Activated CD4-positive, alpha-beta T cell treated with anti-CD3 and anti-CD28 coated beads for 1 hour (primary cell): Measurements from ENCODE around the gene FN3K.

Source experiments
- DNase-seq: peaks from one replicate; pipeline ENCODE4 v3.0.0-alpha.2; 2020

FN3K gene

DNA sequence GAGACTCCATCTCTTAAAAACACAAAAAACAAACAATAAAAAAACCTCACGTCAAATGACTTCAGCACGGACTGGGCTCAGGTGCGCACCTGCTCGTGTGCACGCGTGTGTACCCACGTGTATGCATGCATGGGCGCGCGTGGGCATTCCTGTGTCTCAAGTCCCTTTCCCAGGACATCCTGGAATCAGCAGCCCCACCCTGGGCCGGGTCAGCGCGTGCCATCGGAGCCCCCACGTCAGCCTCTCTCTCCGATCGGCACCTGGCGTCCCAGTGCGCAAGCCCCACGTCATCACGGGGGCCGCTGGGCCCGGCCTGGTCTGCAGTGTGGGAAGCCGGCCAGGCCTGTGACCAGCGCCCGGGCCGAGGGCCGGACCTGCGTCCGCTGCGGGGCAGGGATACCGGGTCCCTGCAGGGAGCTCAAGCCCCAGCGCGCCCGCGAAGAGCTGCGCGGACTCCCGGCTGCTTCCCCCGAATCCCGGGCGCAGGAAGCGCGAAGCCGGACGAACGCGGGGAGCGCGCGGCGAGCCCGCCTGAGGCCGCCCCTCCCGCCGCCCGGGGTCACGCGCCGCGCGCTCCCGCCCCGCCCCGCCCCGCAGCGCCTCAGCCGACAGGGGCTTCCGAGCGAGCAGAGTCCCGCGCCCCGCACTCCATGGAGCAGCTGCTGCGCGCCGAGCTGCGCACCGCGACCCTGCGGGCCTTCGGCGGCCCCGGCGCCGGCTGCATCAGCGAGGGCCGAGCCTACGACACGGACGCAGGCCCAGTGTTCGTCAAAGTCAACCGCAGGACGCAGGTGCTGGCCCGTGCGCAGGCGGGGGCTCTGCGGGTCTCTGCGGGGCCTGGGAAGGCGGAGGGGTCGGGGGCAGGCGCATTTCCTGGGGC, at the start of gene FN3K:
FN3K (plus strand) TSS at position 629 of the 880 bp plus-strand sequence; CDS start at position 651, 22 bp downstream.
- no peak for DNase-seq

DNA sequence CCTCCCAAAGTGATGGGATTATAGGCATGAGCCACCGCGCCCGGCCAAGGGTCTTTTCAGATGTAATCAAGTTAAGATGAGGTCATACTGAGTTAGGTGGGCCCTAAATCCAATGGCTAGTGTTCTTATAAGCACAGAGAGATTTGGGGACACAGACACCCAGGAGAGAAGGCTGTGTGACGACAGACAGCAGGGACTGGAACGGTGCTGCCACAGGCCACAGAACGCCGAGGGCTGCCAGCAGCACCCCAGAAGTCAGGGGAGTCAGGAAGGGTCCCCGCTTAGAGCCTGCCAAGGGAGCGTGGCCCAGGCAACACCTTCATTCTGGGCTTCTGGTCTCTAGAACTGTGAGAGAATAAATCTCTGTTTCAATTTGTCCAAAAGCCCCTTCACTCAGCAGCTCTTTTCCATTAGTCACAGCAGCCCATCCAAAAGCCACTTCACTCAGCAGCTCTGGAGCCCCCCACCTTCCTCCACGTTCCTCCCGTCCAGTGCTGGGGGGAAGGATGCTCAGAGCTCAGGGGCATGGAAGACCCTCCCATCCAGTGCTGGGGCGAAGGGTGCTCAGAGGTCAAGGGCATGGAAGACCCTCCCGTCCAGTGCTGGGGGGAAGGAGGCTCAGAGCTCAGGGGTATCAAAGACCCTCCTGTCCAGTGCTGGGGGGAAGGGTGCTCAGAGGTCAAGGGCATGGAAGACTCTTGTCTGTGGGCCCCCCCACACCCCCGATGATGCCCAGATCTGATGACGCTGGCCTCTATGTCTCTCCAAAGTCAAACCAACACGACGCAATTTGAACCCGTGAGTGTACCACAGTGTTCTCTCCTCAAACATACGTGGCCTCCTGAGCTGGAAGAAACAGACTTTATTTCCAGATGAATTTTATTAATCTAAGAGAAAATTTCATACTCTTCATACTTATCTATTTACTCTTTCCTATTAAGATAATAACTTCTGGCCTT, 48.8 kb upstream of the FN3K start:
- no peak for DNase-seq

DNA sequence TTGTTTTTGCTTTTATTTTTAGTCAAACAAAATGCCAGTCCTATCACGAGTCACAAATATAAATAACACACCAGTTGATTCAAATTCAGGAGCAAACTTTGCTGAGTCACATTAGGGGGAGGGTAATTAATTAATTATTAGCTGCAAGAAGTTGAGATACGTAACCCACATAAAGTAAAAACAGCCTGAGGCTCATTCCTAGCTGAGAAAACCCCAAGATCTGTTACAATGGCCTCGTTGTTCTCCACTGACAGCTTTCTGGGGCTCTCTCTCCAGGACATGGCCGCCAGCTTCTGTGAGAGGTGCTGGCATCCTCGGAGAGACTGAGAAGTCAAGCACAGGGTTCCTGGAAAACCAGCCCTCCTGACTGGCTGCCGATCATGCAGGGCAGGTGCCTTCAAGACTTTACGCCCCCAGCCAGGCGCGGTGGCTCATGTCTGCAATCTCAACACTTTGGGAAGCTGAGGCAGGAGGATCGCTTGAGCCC, 48.0 kb upstream of the FN3K start:
- DNase-seq: no peak

DNA sequence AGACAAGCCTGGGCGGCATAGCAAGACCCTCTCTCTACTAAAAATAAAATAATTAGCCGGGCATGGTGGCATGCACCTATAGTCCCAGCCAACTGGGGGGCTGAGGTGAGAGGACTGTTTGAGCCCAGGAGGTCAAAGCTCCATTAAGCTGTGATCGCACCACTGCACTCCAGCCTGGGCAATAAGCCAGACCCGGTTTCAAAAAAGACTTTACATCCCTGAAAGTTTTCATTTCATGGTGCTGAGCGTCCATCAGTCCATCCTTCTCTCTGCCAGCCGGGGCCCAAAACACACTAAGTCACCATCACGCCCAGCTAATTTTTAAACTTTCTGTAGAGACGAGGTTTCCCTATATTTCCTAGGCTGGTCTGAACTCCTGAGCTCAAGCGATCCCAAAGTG, 47.5 kb upstream of the FN3K start:
- DNase-seq: no peak

DNA sequence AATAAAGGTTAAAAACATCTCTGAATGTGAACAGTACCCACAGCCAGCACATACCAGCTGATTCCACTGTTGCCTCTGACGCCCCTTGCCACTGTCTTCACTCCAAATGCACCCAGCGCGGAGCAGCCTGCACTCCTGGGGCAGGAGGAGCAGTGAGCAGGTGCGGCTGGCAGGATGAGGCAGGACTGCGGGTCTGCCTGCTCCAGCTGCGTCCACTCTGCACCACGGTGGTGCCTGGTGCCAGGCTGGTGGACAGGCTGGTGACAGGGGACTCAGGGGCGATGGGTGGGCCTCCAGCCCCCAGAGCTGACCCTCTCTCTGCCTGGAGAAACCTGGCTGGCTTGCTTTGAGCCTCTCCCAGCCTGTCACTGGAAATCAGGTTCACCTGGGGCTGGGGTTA, 46.3 kb upstream of the FN3K start:
- no peak for DNase-seq

DNA sequence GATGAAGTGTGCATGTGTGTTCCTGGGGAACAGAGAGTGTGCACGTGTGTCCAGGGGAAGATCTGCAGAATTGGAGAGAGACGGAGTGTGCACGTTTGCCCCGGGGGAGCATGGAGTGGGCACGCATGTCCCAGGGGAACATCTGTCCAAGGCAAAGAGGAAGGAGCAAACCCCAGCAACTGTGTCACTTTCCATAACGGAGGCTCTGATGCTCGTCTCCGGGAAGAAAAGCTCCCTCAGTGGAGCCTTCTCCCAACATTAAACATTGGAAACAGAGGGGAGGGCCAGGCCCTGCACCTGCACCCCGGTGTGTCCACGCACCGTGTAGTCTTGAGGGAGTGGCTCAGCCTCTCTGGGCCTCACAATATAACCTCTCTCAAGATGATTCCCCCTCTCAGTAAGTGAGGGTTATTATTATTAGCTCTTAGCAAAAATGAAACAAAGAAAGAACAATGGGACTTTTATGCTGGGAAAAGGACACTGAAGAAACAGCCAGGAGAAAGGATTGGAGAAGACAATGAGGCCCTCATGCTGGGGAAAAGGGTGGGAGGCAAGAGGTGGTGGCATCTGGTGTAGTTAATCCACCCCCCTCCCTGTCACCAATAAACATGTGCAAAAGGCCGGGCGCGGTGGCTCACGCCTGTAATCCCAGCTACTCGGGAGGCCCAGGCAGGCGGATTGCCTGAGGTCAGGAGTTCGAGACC, 44.5 kb upstream of the FN3K start:
- DNase-seq: no peak

DNA sequence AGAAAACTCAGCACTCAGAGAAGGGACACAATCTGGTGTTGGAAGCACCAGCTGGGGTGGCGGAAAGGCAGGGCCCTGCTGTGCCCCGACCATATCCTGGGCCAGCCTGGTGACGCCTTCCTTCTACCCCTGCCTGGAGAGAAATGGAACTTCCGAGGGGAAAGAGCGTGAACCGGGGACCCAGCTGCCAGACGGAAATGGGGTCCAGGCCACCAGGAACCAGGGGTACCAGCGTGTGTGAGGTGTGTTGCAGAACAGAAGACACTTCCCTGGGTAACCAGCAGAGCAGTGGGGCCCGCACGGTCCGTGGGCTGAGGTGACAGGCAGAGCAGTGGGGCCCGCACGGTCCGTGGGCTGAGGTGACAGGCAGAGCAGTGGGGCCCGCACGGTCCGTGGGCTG, 43.7 kb upstream of the FN3K start:
- no peak for DNase-seq

DNA sequence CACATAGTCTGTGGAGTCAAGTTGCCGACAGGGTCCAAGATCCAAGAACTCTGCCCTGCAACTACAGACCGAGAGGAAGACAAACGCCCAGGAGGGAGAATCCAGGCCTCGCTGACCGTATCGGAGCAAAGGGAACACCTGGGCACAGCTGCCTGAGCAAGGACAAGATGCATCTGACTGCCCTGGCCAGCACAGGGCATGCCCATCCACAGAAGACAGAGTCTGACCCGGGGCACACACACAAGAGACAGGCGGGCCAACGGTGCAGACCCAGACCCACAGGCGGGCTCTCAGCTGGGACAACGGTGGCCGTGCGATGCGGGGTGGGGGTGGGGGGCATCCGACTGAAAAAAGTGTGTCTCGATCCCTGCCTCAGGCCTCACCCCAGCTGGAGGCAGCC, 43.1 kb upstream of the FN3K start:
- no peak for DNase-seq

DNA sequence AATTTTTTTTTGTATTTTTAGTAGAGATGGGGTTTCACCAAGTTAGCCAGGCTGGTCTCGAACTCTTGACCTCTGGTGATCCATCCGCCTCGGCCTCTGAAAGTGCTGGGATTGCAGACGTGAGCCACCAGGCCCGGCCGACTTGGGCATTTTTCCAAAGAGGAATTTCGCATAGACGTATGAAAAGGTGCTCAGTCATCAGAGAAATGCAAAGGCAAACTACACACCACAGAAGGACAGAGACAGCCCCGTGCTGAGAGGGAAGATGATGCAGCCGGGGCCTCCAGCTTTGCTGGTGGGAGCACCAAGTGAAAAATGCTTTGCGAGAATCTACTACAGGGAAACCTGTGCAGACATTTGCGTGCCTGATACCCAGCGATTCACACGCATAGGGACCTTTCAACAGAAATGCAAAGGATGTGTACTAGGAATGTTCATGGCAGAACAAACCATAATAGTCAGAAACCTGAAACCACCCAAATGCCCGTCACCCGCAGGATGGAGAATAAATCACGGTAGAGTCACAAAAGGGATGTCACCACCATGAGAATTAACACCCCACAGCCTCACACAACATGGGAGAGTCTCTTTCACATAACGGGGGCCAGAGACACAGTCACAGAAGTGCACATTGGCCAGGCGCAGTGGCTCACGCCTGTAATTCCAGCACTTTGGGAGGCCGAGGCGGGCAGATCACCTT, 42.1 kb upstream of the FN3K start:
- no peak for DNase-seq

DNA sequence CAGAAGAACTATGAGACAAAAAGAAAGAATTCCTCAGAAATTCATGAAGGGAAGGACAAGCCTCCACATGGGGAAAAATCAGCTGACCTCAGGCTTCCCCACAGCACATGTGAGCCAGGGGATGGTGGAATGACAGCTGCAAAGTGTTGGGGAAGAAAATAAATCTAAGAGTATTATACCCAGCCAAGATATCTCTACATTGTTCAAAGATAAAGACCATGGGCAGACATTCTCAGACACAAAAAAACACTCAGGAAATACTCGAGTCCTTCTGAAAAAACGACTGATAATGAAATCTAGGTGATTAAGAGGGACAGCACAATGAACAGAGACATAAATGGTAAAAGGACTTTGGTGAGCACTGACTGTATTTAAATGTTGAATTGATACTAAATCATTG, 40.8 kb upstream of the FN3K start:
- DNase-seq: no peak

DNA sequence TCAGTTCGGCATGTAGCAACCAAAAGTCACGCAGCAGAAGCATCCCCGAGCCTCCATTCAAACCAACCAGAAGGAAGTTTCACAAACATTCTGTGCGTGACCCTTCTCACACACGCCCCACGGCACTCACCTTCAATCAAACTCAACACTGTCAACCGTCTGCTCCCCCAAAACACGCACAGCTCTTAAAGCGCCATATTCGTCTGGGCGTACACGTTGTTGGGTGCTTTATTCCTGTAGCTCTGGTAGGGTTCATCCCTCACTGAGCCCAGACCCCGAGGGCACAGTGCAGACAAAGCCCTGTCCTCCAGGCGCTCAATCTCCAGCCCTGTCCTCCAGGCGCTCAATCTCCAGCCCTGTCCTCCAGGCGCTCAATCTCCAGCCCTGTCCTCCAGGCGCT, 39.2 kb upstream of the FN3K start:
- no peak for DNase-seq

DNA sequence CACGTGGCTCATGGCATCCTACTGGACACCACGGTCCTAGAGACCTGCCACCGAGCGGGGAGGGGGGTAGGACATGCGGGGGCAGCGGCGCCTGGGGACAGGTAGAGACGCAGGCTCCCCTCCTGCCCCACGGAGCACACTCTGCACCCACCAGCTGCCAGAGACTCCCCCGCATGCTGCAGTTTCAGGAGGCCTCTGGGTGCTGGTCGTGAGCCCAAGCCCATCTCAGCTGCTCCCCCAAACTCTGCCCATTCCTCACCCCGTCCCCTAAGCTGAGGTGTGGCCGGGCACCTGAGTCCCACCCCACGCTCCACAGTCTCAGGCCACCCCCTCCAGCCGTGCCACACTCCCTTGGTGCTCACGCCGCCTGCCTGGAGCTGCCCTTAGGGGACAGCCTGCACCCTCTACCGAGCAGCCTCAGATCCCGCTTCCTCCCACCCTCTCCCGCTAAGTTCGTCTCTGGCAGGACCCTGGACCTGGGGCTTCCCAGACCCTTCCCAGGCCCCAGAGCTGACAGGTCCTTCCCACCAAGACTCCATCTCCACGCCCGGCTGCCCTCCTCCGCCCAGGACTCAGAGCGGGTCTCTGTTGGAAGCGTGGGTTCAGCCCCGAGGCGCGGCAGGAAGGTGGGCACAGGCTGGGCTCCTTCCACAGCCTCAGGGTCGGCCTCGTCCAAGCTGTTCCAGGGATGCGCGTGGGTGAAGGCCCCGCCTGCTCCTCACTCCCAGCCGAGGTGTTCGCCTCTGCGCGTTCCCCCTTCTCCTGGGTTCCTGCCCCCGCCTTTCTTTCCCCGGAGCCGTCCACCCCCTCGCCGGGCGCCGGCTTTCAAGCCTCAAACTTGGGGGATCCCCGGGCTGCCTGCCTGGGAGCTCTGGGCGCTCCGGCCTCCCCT, 38.3 kb upstream of the FN3K start:
- DNase-seq: no peak

DNA sequence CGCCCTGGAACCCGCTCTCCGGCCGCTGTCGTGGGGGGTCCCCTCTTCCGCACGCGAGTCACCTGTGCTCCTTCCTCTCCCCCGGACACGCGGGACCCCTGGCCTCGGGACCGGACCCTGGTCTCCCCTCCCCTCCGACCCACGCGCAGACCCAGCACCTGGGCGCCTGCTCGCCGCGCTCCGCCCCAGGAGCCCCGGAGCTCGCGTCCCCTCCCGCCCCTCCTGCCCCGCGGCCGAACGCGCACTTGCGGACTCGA, 37.7 kb upstream of the FN3K start:
- no peak for DNase-seq

DNA sequence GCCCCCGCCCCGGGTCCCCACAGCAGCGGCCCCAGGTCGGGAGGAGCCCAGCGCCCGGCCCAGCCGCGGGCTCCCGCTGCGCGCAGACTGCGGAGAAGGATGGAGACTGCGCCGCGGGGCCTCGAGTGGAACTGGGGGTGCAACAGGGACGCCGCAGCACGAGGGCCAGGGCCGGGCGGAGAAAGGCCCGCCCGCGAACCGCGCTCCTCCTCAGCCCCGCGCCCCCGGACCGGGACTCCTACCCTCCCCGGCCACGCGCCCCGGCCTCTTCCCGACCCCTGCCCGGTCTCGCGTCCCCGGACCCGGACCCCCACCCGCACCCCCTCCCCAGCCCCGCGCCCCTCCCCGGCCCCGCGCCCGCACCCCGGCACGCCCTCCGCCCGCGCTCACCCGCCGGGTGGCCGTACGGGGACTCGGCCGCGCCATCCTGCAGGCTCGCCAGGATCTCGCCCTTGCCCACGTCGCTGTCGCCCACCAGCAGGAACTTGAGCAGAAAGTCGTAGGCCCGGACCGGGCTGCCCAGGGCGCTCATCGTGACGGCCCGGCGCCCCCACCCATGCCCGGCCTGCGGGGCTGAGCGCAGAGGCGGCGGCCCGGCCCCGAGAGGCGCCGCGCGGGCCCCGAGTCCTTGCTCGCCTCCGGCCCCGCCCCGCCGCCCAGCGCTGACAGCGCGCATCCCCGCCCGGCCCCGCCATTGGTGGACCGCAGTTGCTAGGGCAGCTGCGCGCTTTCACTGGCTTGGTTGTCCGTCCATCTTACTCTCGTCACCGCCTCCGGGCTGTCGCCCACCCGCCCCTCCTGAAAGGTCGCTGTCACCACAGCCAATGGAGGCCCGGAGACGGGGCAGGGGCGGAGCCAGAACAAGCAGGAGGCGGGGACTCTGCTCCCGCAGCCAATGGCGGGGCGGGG, 37.1 kb upstream of the FN3K start, which contains the start of gene RAB40B:
RAB40B (minus strand) TSS at position 634 of the 909 bp plus-strand sequence; CDS start at position 532, 102 bp downstream.
- DNase-seq: peak; percentile 99

DNA sequence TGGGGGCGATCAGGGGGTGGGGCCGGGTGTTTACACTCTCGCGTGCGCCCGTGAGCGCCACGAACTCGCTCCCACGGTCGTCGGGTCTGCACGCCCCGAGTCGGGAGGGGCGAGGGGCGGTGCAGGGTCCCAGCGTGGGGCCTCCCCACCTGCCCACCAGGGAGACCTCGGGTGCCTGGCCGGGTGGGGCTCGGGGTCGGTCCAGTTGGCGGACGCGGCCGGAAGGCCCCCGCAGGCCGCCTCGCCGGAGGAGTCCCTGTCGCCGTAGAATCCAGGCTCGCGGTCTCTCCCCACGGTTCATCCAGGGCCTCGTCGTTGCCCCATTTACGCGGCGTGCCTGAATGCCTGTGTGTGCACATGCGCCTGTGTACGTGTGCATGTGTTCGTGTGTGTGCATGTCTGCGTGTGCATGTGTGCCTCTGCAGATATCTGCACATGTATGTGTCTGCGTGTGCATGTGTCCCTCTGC, 36.4 kb upstream of the FN3K start:
- no peak for DNase-seq

DNA sequence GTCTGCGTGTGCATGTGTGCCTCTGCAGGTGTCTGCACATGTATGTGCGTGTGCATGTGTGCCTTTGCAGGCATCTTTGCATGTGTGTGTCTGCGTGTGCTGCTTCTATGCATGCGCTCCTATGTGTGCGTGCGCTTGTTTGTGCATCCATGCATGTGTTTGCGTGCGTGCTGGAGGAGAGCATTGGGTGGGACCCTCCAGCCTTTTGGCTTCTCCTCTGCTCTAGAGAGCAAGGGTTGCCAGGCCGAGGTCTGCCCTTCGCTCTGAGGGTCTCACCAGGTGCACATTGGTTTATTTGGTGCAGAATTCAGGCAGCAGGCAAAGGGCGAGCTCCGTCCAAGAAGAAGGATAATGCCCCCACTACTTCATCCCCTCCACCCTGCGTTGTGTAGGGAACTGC, 35.9 kb upstream of the FN3K start:
- DNase-seq: no peak

DNA sequence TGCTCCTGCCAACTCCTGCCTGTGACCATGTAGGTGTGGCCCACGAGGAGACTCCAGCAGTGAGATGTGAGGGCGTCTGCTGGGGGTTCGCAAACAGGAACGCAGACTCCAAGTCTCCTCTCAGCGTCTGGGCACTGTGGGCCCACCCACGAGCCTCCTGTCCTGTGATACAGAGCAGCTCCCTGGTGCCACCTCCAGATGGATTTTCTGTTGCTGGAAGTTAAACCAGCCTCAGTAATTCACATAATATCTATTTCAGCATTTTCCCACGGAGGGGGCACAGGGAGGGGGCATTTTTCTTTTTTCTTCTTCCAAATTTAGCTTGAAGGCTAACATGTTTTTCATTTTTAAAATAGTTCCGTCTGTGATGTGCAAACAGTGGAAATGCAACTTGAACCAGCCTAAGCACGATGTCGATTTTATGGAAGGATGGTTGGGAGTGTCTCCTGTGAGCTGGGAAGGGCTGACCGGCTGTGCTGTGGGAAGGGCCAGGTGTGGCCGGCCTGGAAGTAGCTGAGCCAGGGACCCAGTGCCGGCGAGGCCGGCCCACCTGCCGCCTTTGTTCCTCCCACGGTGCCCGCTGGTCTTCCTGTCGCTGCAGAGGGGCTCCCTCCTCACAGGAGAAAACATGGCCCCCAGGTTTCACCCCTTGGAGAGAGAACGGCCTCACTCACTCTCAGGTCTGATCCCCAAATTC, 33.0 kb upstream of the FN3K start:
- no peak for DNase-seq

DNA sequence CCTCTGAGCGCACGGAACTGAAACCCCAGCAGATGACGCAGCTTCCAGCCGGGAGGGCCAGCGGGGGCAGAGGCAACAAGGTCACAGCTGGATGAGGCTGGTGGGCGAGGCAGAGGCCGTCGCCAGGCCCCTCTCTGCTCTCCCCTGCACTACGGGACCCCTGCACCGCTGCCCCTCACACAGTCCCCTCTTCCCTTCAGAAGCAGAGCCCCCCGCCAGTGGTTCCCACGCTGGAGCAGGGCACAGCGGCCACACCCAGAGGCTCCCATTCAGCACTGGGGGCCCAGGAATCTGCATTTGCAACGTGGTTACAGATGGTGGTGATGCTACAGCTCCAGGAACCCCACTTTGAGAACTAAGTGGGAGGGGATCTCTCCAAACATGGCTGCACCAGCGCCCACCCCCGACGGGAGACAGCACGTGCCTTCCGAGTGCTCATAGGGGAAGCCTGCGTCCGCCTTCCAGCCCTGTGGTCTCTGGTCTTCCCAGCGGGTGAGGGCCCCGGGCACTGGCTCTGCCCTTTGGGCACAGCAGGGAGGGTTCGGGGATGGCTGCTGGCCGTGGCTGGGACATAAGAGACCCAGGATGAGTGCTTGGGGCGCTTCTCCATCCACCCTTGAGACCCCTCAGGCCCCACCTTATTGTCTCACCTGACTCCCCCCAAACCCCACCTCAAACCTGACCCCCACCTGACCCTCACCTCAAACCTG, 32.2 kb upstream of the FN3K start:
- DNase-seq: no peak
